Ishikawa (cell line): Measurements from ENCODE around the gene DYRK1A.

Experiments used
- CEBPB ChIP-seq: IDR thresholded peaks from 2 replicates; pipeline ENCODE4 v1.6.1; 2012
- CREB1 ChIP-seq: IDR thresholded peaks from 2 replicates; pipeline ENCODE4 v1.6.1; 2012; ENCODE audit warnings: low read depth
- EGR1 ChIP-seq: IDR thresholded peaks from 2 replicates; pipeline ENCODE4 v1.6.1; 2012
- EP300 ChIP-seq: IDR thresholded peaks from 2 replicates; pipeline ENCODE4 v1.6.1; 2012; ENCODE audit warnings: borderline replicate concordance
- FOXM1 ChIP-seq: IDR thresholded peaks from 2 replicates; pipeline ENCODE4 v1.6.1; 2012; ENCODE audit warnings: low read depth, borderline replicate concordance
- MAX ChIP-seq: IDR thresholded peaks from 2 replicates; pipeline ENCODE4 v1.6.1; 2012
- NFIC ChIP-seq: IDR thresholded peaks from 2 replicates; pipeline ENCODE4 v1.6.1; 2012
- RAD21 ChIP-seq: IDR thresholded peaks from 2 replicates; pipeline ENCODE4 v1.6.1; 2012; ENCODE audit warnings: low read depth
- REST ChIP-seq: IDR thresholded peaks from 2 replicates; pipeline ENCODE4 v1.6.1; 2012; ENCODE audit warnings: low read depth, mild to moderate bottlenecking
- TAF1 ChIP-seq: IDR thresholded peaks from 2 replicates; pipeline ENCODE4 v1.6.1; 2012; ENCODE audit warnings: low read depth, mild to moderate bottlenecking
- TCF12 ChIP-seq: IDR thresholded peaks from 2 replicates; pipeline ENCODE4 v1.6.1; 2012; ENCODE audit warnings: low read depth
- TEAD4 ChIP-seq: IDR thresholded peaks from 2 replicates; pipeline ENCODE4 v1.6.1; 2012
- USF1 ChIP-seq: IDR thresholded peaks from 2 replicates; pipeline ENCODE4 v1.6.1; 2012
- YY1 ChIP-seq: IDR thresholded peaks from 2 replicates; pipeline ENCODE4 v1.6.1; 2012; ENCODE audit warnings: low read depth
- ZBTB7A ChIP-seq: IDR thresholded peaks from 2 replicates; pipeline ENCODE4 v1.6.1; 2012; ENCODE audit warnings: low read depth

Gene DYRK1A

GRCh38 chr21:37551993-37552355 lies 185.4 kb downstream of the DYRK1A start:
- TF ChIP-seq ZBTB7A (no peak), REST (no peak), MAX (no peak), TAF1 (no peak), RAD21 (no peak), CREB1 (no peak), USF1 (no peak), NFIC (no peak), TCF12 (no peak), YY1 (no peak), EGR1 (no peak), EP300 (no peak)

GRCh38 chr21:37552496-37553029 lies 186.0 kb downstream of the DYRK1A start:
- TF ChIP-seq MAX (no peak), USF1 (no peak), TAF1 (no peak)

GRCh38 chr21:37553078-37553481 lies 186.5 kb downstream of the DYRK1A start:
- no peak for TF ChIP-seq REST
- no peak for TF ChIP-seq NFIC
- no peak for TF ChIP-seq ZBTB7A
- no peak for TF ChIP-seq RAD21
- TF ChIP-seq FOXM1: no peak
- TF ChIP-seq MAX: no peak
- no peak for TF ChIP-seq CEBPB
- no peak for TF ChIP-seq TAF1
- no peak for TF ChIP-seq TCF12
- no peak for TF ChIP-seq YY1
- TF ChIP-seq EP300: no peak
- TF ChIP-seq TEAD4: no peak
- TF ChIP-seq EGR1: no peak
- TF ChIP-seq USF1: no peak
- TF ChIP-seq CREB1: no peak

- no peak for TF ChIP-seq CREB1
- no peak for TF ChIP-seq RAD21
- TF ChIP-seq NFIC: no peak
- no peak for TF ChIP-seq CEBPB
- TF ChIP-seq ZBTB7A: no peak
- TF ChIP-seq TEAD4: no peak
- no peak for TF ChIP-seq USF1
- no peak for TF ChIP-seq REST
Observed at GRCh38 chr21:37554661-37555379, 188.2 kb downstream of the DYRK1A start.
